NCI-H1436 treated with DMSO at 0.1 percent for 48 hours (cell line): ENCODE data around the gene ZNF423.

Experiments used
- DNase-seq: peaks from one replicate; lab custom pipeline; 2025; lab: John Stamatoyannopoulos, UW

The ZNF423 gene

GRCh38 chr16:49869731-49870130 is 13.8 kb upstream of the ZNF423 start:
- no peak for DNase-seq

- DNase-seq: no peak
These were observed 12.1 kb upstream of the ZNF423 start for GRCh38 chr16:49867796-49868668.

GRCh38 chr16:49867234-49867633 is 11.3 kb upstream of the ZNF423 start:
- no peak for DNase-seq

- DNase-seq: no peak
These were observed 10.7 kb upstream of the ZNF423 start for GRCh38 chr16:49866595-49867071.

- DNase-seq: no peak
These were observed 6.8 kb upstream of the ZNF423 start for GRCh38 chr16:49862694-49863093.

GRCh38 chr16:49861299-49861698 is 5.4 kb upstream of the ZNF423 start:
- no peak for DNase-seq

GRCh38 chr16:49860593-49860992 is 4.7 kb upstream of the ZNF423 start:
- DNase-seq: no peak

GRCh38 chr16:49859125-49859811 is 3.4 kb upstream of the ZNF423 start:
- DNase-seq: no peak

- DNase-seq: no peak
These were observed 2.5 kb upstream of the ZNF423 start for GRCh38 chr16:49858200-49859124.

GRCh38 chr16:49857423-49858181 is 1.7 kb upstream of the ZNF423 start:
- DNase-seq: no peak

GRCh38 chr16:49856672-49857330 is 889 bp upstream of the ZNF423 start:
- DNase-seq: no peak

GRCh38 chr16:49855280-49855821 is 561 bp downstream of the ZNF423 start:
- no peak for DNase-seq

GRCh38 chr16:49854796-49855203 is 1.1 kb downstream of the ZNF423 start:
- DNase-seq: no peak

- no peak for DNase-seq
These were observed 1.6 kb downstream of the ZNF423 start for GRCh38 chr16:49854188-49854795.

- no peak for DNase-seq
These were observed 3.6 kb downstream of the ZNF423 start for GRCh38 chr16:49852279-49852678.

GRCh38 chr16:49851468-49851787 is 4.5 kb downstream of the ZNF423 start:
- no peak for DNase-seq

- DNase-seq: no peak
These were observed 5.1 kb downstream of the ZNF423 start for GRCh38 chr16:49850558-49851467.

- DNase-seq: no peak
These were observed 6.2 kb downstream of the ZNF423 start for GRCh38 chr16:49849754-49850108.

- no peak for DNase-seq
These were observed 6.7 kb downstream of the ZNF423 start for GRCh38 chr16:49849037-49849753.
